SW480 (cell line): ENCODE data around the gene SELENOS.

Experiments
- DNase-seq: peaks from one replicate; pipeline ENCODE4 v3.0.0-alpha.2; 2016; ENCODE audit warnings: low spot score

Gene SELENOS

DNA sequence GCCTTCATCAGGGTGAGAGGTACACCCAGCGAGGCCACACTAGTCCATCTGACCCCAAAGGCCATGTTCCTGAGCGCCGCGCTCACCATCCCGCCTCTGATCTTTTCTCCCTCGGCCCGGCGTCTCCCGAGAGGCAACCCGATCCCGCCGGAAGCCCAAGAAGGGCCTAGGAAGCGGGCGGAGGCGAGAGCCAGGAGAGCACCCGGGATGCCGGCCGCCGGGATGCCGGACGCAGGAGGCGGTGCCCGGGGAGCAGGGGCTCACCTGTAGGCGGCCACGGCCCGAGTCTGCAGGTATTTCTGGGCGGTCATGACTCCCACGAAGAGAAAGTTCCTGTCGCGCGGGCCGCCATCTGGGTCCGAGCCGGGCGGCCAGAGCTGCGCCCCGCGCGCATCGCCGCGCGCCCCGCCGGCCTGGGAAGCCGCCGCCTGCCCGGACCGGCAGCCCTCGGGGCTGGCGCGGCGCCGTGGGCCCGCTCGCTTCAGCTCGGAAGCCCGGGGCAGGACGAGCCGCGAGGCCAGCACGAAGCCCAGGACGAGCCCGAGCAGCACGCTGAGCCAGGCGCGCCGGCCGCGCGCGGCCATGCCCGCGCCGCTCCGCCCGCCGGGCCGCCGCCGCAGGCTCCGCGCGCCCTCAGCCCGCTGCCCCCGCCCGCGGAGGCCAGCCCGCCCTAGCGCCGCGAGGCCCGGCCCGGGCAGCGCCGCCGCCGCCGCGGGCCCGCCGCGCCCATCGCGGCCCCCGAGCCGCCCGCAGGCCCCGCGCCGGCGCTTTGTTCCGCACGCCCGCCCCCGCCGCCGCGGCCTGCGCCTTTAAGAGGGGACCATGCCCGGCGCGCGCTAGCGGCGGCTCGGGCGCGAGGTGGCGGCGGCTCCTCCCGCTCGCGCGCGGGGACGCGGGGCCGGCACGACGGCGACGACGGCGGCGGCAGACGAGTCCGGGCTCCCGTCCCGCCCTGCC, 26.1 kb downstream of the SELENOS start:
- DNase-seq: peak; percentile 52

- peak; percentile 49 for DNase-seq
These were observed 26.9 kb downstream of the SELENOS start for GRCh38 chr15:101250341-101250831.

- DNase-seq: no peak
These were observed 29.0 kb downstream of the SELENOS start for GRCh38 chr15:101248274-101248673.

GRCh38 chr15:101246824-101247745, 30.2 kb downstream of the SELENOS start:
- no peak for DNase-seq

- DNase-seq: no peak
These were observed 30.9 kb downstream of the SELENOS start for GRCh38 chr15:101246391-101246790.

DNA sequence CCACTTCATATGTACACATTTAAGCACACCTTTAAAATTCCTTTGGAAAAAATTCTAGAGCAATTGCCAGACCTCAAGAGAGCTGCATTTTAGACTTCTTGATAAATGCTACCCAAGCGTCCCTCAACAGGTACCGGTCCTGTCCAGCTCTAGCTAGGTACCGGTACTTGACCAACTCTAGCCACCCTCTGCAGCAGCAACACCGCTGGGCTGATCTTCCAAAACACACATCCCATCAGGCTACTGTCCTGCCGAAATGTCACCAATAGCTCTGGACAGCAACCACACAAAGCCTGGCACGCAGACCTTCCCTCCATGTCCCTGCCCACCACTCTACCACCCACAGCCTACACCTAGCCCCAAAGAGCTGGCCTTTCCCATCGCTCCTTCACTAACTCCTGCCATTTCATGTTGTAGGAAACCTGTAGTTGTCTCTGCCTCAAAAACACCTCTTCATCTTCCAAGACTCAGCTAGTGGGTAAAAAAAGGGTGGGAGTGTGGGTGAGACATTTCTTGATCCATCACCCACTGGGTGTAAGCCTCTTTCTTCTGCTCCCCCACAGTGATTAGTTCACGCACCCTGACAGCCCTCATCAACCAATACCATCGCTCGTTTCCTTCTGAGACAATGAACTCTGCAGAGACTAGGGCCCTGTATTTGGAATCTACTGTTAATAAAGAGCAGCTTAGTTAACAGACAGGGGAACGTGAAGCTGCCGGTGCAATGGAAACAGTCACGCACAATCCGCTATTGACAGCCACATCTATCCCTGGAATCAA, 32.2 kb downstream of the SELENOS start:
- no peak for DNase-seq

- DNase-seq: no peak
These were observed 33.1 kb downstream of the SELENOS start for GRCh38 chr15:101244036-101244781.

DNA sequence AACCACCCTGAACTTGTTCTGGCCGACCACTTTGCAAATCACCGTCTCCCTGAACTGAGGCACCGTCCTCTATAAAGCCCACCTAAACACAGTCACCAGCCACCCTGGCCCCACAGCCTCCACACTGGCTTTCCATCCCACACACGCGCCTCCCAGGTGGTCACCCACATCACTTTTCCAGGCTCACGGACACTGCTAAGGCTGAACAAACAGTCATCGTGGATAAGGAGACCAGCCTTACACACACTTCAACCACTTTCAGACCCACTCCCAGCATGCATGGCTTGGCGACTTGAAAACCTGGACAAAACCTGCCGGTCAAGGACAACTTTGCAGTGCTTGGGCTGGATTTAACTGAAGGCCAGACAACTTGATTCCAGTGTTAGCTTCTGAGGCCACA, 33.9 kb downstream of the SELENOS start:
- DNase-seq: no peak

- DNase-seq: no peak
These were observed 34.3 kb downstream of the SELENOS start for GRCh38 chr15:101242999-101243336.

- no peak for DNase-seq
These were observed 34.9 kb downstream of the SELENOS start for GRCh38 chr15:101242160-101242998.

- no peak for DNase-seq
These were observed 36.9 kb downstream of the SELENOS start for GRCh38 chr15:101240358-101240757.

DNA sequence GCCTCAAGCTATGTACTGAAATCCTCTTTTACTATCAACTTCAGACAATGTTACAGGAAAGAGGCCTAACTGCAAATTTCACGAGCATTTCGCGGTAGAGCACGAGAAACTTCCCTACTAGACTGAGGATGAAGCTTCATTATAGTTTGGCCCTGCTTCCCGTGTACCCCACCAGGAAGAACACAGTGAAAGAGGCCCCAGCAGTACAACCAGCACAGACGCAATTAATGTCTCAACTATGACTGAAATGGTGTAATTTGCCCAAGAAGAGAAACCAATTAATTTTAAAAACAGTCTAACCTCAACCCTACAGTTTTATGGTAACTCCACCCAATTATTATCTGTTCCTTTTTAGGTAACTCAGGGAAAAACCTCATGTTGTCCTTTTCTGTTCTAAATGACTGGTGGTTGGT, 37.6 kb downstream of the SELENOS start:
- no peak for DNase-seq

DNA sequence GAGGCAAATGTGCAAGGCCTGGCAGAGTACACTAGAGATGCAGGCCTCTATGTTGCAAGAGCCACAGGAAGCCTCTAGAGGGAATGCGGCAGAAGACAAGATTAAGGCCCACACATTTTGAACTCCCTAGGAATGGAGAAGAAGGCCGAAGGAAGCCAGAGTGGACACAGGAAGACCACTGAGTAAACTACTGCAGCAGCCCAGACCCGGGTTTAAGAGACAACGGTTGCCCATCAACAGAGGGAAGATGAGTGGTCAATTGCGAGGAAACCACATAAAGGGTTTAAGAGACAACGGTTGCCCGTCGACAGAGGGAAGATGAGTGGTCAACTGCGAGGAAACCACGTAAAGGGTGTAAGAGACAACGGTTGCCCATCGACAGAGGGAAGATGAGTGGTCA, 40.0 kb downstream of the SELENOS start:
- DNase-seq: no peak

DNA sequence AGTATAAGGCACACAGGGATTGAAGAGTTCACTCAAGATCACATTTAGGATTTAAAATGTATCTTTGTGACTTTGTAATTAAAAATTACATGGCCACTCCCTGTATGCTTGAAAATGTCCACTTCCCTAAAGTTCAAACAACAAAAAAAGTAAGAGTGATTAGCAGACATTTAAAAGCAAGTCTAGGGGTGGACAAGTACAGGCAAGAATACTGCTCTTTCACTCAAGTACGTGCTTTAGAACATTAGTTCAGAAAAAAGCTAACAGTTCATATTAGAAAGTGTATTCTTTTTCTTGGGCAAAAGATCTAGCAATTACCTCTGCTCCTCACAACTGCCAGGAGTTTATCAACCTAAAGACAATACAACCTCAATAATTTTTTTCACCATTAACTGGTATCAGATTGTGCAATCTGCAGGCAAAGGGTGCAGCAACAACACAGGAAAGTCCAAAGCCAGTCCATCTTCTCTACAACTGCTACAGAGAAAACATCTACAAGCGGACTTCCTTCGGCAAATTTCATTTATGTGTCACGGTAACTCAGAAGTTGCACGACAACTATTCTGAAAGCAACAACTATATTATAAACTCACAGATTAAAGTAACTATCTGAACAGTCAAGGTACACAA, 43.5 kb downstream of the SELENOS start:
- DNase-seq: no peak

DNA sequence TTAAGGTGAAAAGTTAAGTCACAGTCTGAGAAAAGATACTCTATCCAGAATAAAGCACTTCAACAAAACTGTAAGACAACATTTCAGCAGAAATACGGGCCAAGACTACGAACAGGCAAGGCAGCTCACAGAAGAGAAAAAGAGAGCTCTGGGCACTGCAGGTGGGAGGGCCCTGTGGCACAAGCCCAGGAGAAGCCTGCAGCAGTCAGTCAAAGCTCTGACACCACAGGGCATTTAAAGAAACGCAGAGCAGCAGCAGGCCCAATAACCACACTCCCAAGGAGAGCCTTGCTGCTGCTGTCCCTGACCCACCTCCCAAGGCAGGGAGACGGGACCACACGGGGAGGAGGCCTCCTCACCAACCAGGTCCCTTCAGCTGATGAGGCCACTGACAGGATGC, 44.6 kb downstream of the SELENOS start:
- no peak for DNase-seq

DNA sequence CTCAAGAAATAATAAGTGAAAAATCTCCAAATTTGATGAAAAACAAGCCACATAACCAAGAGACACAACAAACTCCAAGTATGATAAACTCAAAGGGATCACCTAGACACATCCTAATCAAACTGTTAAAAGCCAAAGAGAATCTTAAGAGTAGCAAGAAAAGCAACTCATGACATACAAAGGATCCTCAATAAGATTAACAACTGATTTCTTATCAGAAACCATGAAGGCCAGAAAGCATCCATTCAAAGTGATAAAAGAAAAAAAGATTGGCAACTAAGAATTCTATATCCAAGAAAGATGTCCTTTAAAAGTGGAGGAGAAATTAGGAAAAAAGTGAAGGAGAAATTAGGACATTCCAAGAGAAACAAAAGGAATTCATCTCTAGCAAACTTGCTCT, 49.0 kb downstream of the SELENOS start:
- DNase-seq: no peak

DNA sequence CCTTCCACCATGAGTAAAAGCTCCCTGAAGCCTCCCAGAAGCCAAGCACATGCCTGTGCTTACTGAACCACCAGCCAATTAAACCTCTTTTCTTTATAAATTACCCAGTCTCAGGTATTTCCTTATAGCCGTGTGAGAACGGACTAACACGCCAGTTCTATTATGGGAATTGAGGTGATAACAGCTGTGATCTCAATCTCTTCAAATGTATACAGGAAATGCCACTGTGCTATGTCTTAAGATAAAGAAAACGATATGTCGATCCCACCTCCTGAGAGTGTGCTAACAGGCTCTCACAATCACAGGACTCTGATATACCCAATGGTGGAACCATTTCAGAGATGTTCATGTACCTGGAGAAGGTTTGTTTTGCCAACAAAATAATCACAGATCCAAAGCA, 51.6 kb downstream of the SELENOS start:
- DNase-seq: no peak
